22Rv1 (cell line): ENCODE data around the gene FHIT.

Experiments
- ZFX ChIP-seq: fragments of 450-650 bp; IDR thresholded peaks from 2 replicates; pipeline ENCODE4 v1.6.1; 2017; ENCODE audit warnings: antibody characterized with exemption, borderline replicate concordance
- TF ChIP-seq, protein P1 (sequence below): fragments of 450-650 bp; IDR thresholded peaks from 2 replicates; pipeline ENCODE4 v1.5.1; 2017; ENCODE audit warnings: mild to moderate bottlenecking

GRCh38 chr3:60594025-60594424, 657.2 kb downstream of the FHIT start:
- TF ChIP-seq, protein P1, sequence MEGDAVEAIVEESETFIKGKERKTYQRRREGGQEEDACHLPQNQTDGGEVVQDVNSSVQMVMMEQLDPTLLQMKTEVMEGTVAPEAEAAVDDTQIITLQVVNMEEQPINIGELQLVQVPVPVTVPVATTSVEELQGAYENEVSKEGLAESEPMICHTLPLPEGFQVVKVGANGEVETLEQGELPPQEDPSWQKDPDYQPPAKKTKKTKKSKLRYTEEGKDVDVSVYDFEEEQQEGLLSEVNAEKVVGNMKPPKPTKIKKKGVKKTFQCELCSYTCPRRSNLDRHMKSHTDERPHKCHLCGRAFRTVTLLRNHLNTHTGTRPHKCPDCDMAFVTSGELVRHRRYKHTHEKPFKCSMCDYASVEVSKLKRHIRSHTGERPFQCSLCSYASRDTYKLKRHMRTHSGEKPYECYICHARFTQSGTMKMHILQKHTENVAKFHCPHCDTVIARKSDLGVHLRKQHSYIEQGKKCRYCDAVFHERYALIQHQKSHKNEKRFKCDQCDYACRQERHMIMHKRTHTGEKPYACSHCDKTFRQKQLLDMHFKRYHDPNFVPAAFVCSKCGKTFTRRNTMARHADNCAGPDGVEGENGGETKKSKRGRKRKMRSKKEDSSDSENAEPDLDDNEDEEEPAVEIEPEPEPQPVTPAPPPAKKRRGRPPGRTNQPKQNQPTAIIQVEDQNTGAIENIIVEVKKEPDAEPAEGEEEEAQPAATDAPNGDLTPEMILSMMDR = no peak
- TF ChIP-seq ZFX = no peak
